ENCODE results near the gene PTPN13. TPM values are rescaled to one million over a fixed set of nuclear protein-coding genes. Genes with fewer than 3 reads are reported as not detected.
A peak's percentile ranks its signal among the peaks of the same experiment; 100 is the strongest.

PTPN13 gene
- total RNA-seq, 4 donors from 2014 or later: 86.4 to 113 (median 92.6) TPM

GRCh38 chr4:86810847-86811246 is 216.7 kb downstream of the PTPN13 start:
- H3K36me3 ChIP-seq: peaks cover 0 to 93% (median 0%) of the 10 kb centered on the region in 3 donors

GRCh38 chr4:86815653-86816052 is 221.5 kb downstream of the PTPN13 start:
- Histone ChIP-seq H3K36me3 (peaks cover 0 to 69% (median 0%) of the 10 kb centered on the region in 3 donors), H3K27ac (peak overlapping the region; percentile 48 to 83 (median 68)), H3K4me3 (no peak overlapping the region), H3K27me3 (no peaks in the 10 kb centered on the region), H3K4me1 (peaks cover 0 to 22% (median 0%) of the 10 kb centered on the region in 4 donors), H3K9me3 (peaks cover 0 to 10% (median 2%) of the 10 kb centered on the region in 4 donors)
- no peak for DNase-seq (ENCODE audit: low spot score in 2 of 2)
- TF ChIP-seq POLR2A (IDR thresholded peaks at IDR 0.05) (no peak), CTCF (IDR thresholded peaks at IDR 0.05) (no peak), EP300 (IDR thresholded peaks at IDR 0.05) (no peak)
- 90 to 92% methylated on average over 1 of the region's 1 CpG for WGBS, 2 donors

More at GRCh38 chr4:86810847-86811246, 216.7 kb downstream of the PTPN13 start:
- no peak for TF ChIP-seq EP300 (IDR thresholded peaks at IDR 0.05)
- TF ChIP-seq POLR2A (IDR thresholded peaks at IDR 0.05): no peak
- no peak for TF ChIP-seq CTCF (IDR thresholded peaks at IDR 0.05)
- DNase-seq (ENCODE audit: low spot score in 2 of 2): no peak
- H3K9me3 ChIP-seq: peaks cover 0 to 10% (median under 1%) of the 10 kb centered on the region in 4 donors
- peaks cover 0 to under 1% (median 0%) of the 10 kb centered on the region in 4 donors for H3K4me1 ChIP-seq
- WGBS, 2 donors: 95 to 97% methylated on average over 3 of the region's 3 CpGs
- no peak overlapping the region for H3K4me3 ChIP-seq
- no peaks in the 10 kb centered on the region for H3K27me3 ChIP-seq
- H3K27ac ChIP-seq: no peak overlapping the region

- TF ChIP-seq CTCF (IDR thresholded peaks at IDR 0.05) (no peak), POLR2A (IDR thresholded peaks at IDR 0.05) (no peak), EP300 (IDR thresholded peaks at IDR 0.05) (peak in 1 of 2 donors; percentile 77)
- H3K4me1 ChIP-seq: peaks cover 0 to 22% (median 0%) of the 10 kb centered on the region in 4 donors
- H3K9me3 ChIP-seq: peaks cover 0 to 10% (median 2%) of the 10 kb centered on the region in 4 donors
- H3K27ac ChIP-seq: peak overlapping the region; percentile 48 to 83 (median 68)
- peak; percentile 52 to 53 for DNase-seq (ENCODE audit: low spot score in 2 of 2)
- no peak overlapping the region for H3K4me3 ChIP-seq
- H3K36me3 ChIP-seq: peaks cover 0 to 59% (median 0%) of the 10 kb centered on the region in 3 donors
- 58 to 70% methylated on average over 9 of the region's 9 CpGs for WGBS, 2 donors
- H3K27me3 ChIP-seq: no peaks in the 10 kb centered on the region
These were observed 222.6 kb downstream of the PTPN13 start for GRCh38 chr4:86816501-86817273.

- peaks cover 0 to 22% (median 0%) of the 10 kb centered on the region in 4 donors for H3K4me1 ChIP-seq
- TF ChIP-seq EP300 (IDR thresholded peaks at IDR 0.05) (no peak), POLR2A (IDR thresholded peaks at IDR 0.05) (no peak), CTCF (IDR thresholded peaks at IDR 0.05) (no peak)
- DNase-seq (ENCODE audit: low spot score in 2 of 2): no peak
- WGBS, 2 donors: 83 to 87% methylated on average over 2 of the region's 2 CpGs
- peaks cover 0 to 59% (median 0%) of the 10 kb centered on the region in 3 donors for H3K36me3 ChIP-seq
- H3K27me3 ChIP-seq: no peaks in the 10 kb centered on the region
- peak overlapping the region in 1 of 4 donors; percentile 81 for H3K27ac ChIP-seq
- peaks cover 0 to 10% (median 2%) of the 10 kb centered on the region in 4 donors for H3K9me3 ChIP-seq
- H3K4me3 ChIP-seq: no peak overlapping the region
These were observed 224.1 kb downstream of the PTPN13 start for GRCh38 chr4:86818211-86818610.

GRCh38 chr4:86818841-86819240 is 224.7 kb downstream of the PTPN13 start:
- 79 to 92% methylated on average over 3 of the region's 3 CpGs for WGBS, 2 donors
- no peak for DNase-seq (ENCODE audit: low spot score in 2 of 2)

More at GRCh38 chr4:86818841-86819240, 224.7 kb downstream of the PTPN13 start:
- peaks cover 0 to 58% (median 0%) of the 10 kb centered on the region in 3 donors for H3K36me3 ChIP-seq
- no peak overlapping the region for H3K4me3 ChIP-seq
- no peak for TF ChIP-seq CTCF (IDR thresholded peaks at IDR 0.05)
- no peak for TF ChIP-seq EP300 (IDR thresholded peaks at IDR 0.05)
- TF ChIP-seq POLR2A (IDR thresholded peaks at IDR 0.05): no peak
- peaks cover 0 to 10% (median 2%) of the 10 kb centered on the region in 4 donors for H3K9me3 ChIP-seq
- H3K4me1 ChIP-seq: peaks cover 0 to 22% (median 0%) of the 10 kb centered on the region in 4 donors
- H3K27ac ChIP-seq: no peak overlapping the region
- no peaks in the 10 kb centered on the region for H3K27me3 ChIP-seq
